IPS-11a (cell line): Measurements from ENCODE around the gene POLL.
"Not testable (repeated sequence)": the region's sequence is repeated elsewhere in the genome, so short reads cannot be mapped to it uniquely, and the experiment has no call there.

Source experiments
- H3K4me3 ChIP-seq: one replicate; pipeline ENCODE4 v1.5.1; 2013; ENCODE audit warnings: low read depth, low read length, control low read depth

Gene POLL

GRCh38 chr10:101587725-101588653, at the start of gene POLL, which contains the start of gene DPCD:
TSS of gene POLL (minus strand) at chr10:101588257. CDS start at chr10:101587360, 897 bp downstream.
TSS of gene DPCD (plus strand) at chr10:101588321. CDS start at chr10:101588337, 16 bp downstream.
- peak within 1 kb of the TSS; percentile 93 for H3K4me3 ChIP-seq

GRCh38 chr10:101633510-101633909, 45.5 kb upstream of the POLL start:
- not testable (repeated sequence) for H3K4me3 ChIP-seq

GRCh38 chr10:101631821-101632475, 43.9 kb upstream of the POLL start:
- no peak overlapping the region for H3K4me3 ChIP-seq

GRCh38 chr10:101630633-101630920, 42.5 kb upstream of the POLL start:
- no peak overlapping the region for H3K4me3 ChIP-seq

GRCh38 chr10:101629837-101630632, 42.0 kb upstream of the POLL start:
- no peak overlapping the region for H3K4me3 ChIP-seq

- H3K4me3 ChIP-seq, result no peak overlapping the region
Measured at GRCh38 chr10:101625821-101626412, 37.9 kb upstream of the POLL start.

GRCh38 chr10:101624526-101625102, 36.6 kb upstream of the POLL start:
- H3K4me3 ChIP-seq, result no peak overlapping the region

- H3K4me3 ChIP-seq, result no peak overlapping the region
Measured at GRCh38 chr10:101623528-101623927, 35.5 kb upstream of the POLL start.

- H3K4me3 ChIP-seq, result no peak overlapping the region
Measured at GRCh38 chr10:101619983-101620382, 31.9 kb upstream of the POLL start.

- no peak overlapping the region for H3K4me3 ChIP-seq
Measured at GRCh38 chr10:101618871-101619270, 30.8 kb upstream of the POLL start.

- no peak overlapping the region for H3K4me3 ChIP-seq
Measured at GRCh38 chr10:101617824-101618568, 29.9 kb upstream of the POLL start.

- no peak overlapping the region for H3K4me3 ChIP-seq
Measured at GRCh38 chr10:101617102-101617823, 29.2 kb upstream of the POLL start.

- H3K4me3 ChIP-seq, result no peak overlapping the region
Measured at GRCh38 chr10:101616415-101617101, 28.5 kb upstream of the POLL start.

GRCh38 chr10:101615525-101616116, 27.6 kb upstream of the POLL start:
- H3K4me3 ChIP-seq, result no peak overlapping the region

GRCh38 chr10:101614663-101615524, 26.8 kb upstream of the POLL start:
- H3K4me3 ChIP-seq, result no peak overlapping the region

GRCh38 chr10:101613646-101614045, 25.6 kb upstream of the POLL start:
- H3K4me3 ChIP-seq, result no peak overlapping the region

- no peak overlapping the region for H3K4me3 ChIP-seq
Measured at GRCh38 chr10:101612872-101613271, 24.8 kb upstream of the POLL start.
